ENCODE results near the gene STT3A. TPM values are rescaled to one million over a fixed set of nuclear protein-coding genes. Genes with fewer than 3 reads are reported as not detected.

The STT3A gene
- total RNA-seq, 1 donor from 2014 or later, result 101 TPM

DNA sequence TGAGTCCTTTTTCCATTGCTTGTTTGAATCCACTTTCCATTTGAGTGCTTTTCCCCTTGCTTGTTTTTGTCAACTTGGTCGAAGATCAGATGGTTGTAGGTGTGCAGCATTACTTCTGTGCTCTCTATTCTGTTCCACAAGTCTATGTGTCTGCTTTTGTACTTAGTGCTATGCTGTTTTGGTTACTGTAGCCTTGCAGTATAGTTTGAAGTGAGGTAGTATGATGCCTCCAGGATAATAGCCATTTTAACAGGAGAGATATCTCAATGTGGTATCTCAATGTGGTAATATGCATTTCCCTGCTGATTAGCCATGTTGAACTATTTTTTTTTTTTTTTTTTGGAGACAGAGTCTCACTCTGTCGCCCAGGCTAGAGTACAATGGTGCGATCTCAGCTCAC lies 71.3 kb downstream of the STT3A start:
- no peak for DNase-seq
- TF ChIP-seq, protein P1, sequence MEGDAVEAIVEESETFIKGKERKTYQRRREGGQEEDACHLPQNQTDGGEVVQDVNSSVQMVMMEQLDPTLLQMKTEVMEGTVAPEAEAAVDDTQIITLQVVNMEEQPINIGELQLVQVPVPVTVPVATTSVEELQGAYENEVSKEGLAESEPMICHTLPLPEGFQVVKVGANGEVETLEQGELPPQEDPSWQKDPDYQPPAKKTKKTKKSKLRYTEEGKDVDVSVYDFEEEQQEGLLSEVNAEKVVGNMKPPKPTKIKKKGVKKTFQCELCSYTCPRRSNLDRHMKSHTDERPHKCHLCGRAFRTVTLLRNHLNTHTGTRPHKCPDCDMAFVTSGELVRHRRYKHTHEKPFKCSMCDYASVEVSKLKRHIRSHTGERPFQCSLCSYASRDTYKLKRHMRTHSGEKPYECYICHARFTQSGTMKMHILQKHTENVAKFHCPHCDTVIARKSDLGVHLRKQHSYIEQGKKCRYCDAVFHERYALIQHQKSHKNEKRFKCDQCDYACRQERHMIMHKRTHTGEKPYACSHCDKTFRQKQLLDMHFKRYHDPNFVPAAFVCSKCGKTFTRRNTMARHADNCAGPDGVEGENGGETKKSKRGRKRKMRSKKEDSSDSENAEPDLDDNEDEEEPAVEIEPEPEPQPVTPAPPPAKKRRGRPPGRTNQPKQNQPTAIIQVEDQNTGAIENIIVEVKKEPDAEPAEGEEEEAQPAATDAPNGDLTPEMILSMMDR (IDR thresholded peaks at IDR 0.05), result no peak
- intact Hi-C loops (cut with DNase I), result no loop called here
- no peak overlapping the region for H3K27ac ChIP-seq
- H3K9me3 ChIP-seq, result no peaks in the 10 kb centered on the region
- ATAC-seq, result no peak
- no peaks in the 10 kb centered on the region for H3K27me3 ChIP-seq (ENCODE audit: low read depth)
- no peaks in the 10 kb centered on the region for H3K36me3 ChIP-seq
- H3K4me3 ChIP-seq, result no peak overlapping the region
- H3K4me1 ChIP-seq, result no peaks in the 10 kb centered on the region

DNA sequence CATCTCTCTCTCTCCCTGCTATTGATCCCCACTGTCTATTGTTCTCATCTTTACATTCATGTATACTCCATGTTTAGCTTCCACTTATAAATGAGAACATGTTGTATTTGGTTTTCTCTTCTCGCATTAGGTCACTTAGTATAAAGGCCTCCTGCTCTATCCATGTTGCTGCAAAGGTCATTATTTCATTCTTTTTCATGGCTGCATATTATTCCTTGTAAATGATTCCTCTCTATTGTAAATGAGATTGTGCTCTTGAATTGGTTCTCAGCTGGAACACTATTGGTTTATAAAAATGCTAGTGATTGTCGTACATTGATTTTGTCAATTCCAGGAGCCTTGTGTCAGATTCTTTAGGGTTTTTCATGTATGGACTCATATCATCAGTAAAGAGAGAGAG lies 74.5 kb downstream of the STT3A start:
- Histone ChIP-seq H3K9me3 (no peaks in the 10 kb centered on the region), H3K27me3 (ENCODE audit: low read depth) (no peaks in the 10 kb centered on the region), H3K4me3 (no peak overlapping the region), H3K4me1 (no peaks in the 10 kb centered on the region), H3K27ac (no peak overlapping the region), H3K36me3 (no peaks in the 10 kb centered on the region)
- intact Hi-C loops (cut with DNase I), result no loop called here
- ATAC-seq, result no peak
- no peak for DNase-seq
- TF ChIP-seq, protein P1 (IDR thresholded peaks at IDR 0.05), result no peak

DNA sequence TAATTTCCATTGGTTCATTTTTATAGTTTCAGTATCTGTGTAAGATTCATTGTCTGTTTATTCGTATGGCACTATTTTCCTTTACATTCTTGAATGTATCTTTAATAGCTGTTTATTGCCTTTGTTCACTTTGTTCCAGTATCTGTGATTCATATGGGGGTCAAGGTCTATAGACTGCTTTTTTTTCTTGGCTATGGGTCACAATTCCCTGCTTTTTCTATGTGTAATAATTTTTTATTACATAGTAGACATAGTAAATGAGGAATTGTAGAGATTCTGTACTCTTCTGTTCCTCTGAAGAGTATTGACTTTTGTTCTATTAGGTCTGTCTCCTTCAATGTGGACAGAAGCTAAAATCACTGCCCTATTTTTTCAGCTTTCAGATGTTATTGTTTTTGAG lies 77.5 kb downstream of the STT3A start:
- DNase-seq, result no peak
- Histone ChIP-seq H3K4me3 (no peak overlapping the region), H3K27ac (no peak overlapping the region), H3K27me3 (ENCODE audit: low read depth) (no peaks in the 10 kb centered on the region), H3K9me3 (no peaks in the 10 kb centered on the region), H3K4me1 (no peaks in the 10 kb centered on the region), H3K36me3 (no peaks in the 10 kb centered on the region)
- TF ChIP-seq, protein P1 (IDR thresholded peaks at IDR 0.05), result no peak
- no peak for ATAC-seq
- intact Hi-C loops (cut with DNase I), result no loop called here

DNA sequence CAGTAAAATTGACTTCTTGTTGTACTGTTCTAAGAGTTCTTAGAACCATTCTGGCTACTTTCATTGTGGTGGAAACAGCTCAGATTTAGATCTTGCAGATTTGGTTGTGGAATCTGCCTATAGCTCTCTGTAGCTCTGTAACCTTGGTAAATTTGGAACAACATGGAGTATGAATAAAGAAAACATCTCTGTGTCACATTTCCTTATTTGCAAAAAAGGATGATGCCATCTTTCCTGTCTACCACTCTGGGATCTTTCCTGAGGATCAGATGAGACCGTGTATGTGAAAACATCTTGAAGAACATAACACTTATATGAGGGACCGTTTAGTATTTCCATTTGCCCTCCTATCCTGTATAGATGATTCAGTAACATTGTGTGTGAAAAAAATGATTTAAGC lies 78.9 kb downstream of the STT3A start:
- no peak overlapping the region for H3K27ac ChIP-seq
- TF ChIP-seq, protein P1 (IDR thresholded peaks at IDR 0.05), result no peak

More for the DNA sequence above, 78.9 kb downstream of the STT3A start:
- intact Hi-C loops (cut with DNase I), result no loop called here
- Histone ChIP-seq H3K36me3 (no peaks in the 10 kb centered on the region), H3K9me3 (no peaks in the 10 kb centered on the region), H3K4me3 (no peak overlapping the region), H3K27me3 (ENCODE audit: low read depth) (no peaks in the 10 kb centered on the region), H3K4me1 (no peaks in the 10 kb centered on the region)
- DNase-seq (no peak), ATAC-seq (no peak)

Other genes with a start within 250 kb of the STT3A start
- gene FEZ1, start 96.6 kb upstream of the STT3A start, total RNA-seq, result 23.4 TPM
- gene EI24, start 23.4 kb upstream of the STT3A start, total RNA-seq, result 56.8 TPM
- gene CHEK1, start 32.3 kb downstream of the STT3A start, total RNA-seq, result 3.5 TPM
- gene ACRV1, start 88.0 kb downstream of the STT3A start, total RNA-seq, result not detected
- gene PATE1, start 153.4 kb downstream of the STT3A start, total RNA-seq, result not detected
- gene PATE2, start 186.0 kb downstream of the STT3A start, total RNA-seq, result not detected
- gene PATE3, start 195.3 kb downstream of the STT3A start, total RNA-seq, result not detected
- not detected for gene PATE4, start 240.5 kb downstream of the STT3A start, total RNA-seq

Data from lower lobe of right lung (tissue), 2 donors.